Smooth muscle cell (in vitro differentiated cells): Measurements from ENCODE around the gene MSANTD2. TPM values are rescaled to one million over a fixed set of nuclear protein-coding genes. Genes with fewer than 3 reads are reported as not detected.

Experiments used
- DNase-seq: peaks from one replicate; lab custom pipeline; 2025; ENCODE audit not compliant: unreplicated experiment; lab: John Stamatoyannopoulos, UW
- H2AFZ ChIP-seq: fragments of 200-600 bp; sonication (generic); 2 replicates; pipeline ENCODE4 v1.6.0; 2016; ENCODE audit warnings: antibody characterized with exemption, low read depth, mild to moderate bottlenecking
- H3F3A ChIP-seq: fragments of 200-600 bp; sonication (generic); 2 replicates; pipeline ENCODE4 v1.6.0; 2017; ENCODE audit warnings: antibody characterized with exemption, low read depth
- H3K27ac ChIP-seq: fragments of 200-600 bp; sonication (generic); 2 replicates; pipeline ENCODE4 v1.5.1; 2016; ENCODE audit warnings: low read depth, mild to moderate bottlenecking
- H3K27me3 ChIP-seq: fragments of 200-600 bp; sonication (generic); 2 replicates; pipeline ENCODE4 v1.6.1; 2016; ENCODE audit warnings: low read depth, mild to moderate bottlenecking
- H3K36me3 ChIP-seq: fragments of 200-600 bp; sonication (generic); 2 replicates; pipeline ENCODE4 v1.5.1; 2016; ENCODE audit warnings: low read depth
- H3K4me1 ChIP-seq: fragments of 200-600 bp; sonication (generic); 2 replicates; pipeline ENCODE4 v1.5.1; 2016; ENCODE audit warnings: low read depth
- H3K4me2 ChIP-seq: fragments of 200-600 bp; sonication (generic); 2 replicates; pipeline ENCODE4 v1.6.0; 2016; ENCODE audit warnings: mild to moderate bottlenecking
- H3K4me3 ChIP-seq: fragments of 200-600 bp; sonication (generic); 2 replicates; pipeline ENCODE4 v1.5.1; 2016; ENCODE audit warnings: mild to moderate bottlenecking
- H3K79me2 ChIP-seq: fragments of 200-600 bp; sonication (generic); 2 replicates; pipeline ENCODE4 v1.6.0; 2016; ENCODE audit warnings: low read depth, mild to moderate bottlenecking
- H3K9ac ChIP-seq: fragments of 200-600 bp; sonication (generic); 2 replicates; pipeline ENCODE4 v1.6.0; 2016; ENCODE audit warnings: low read depth
- H3K9me3 ChIP-seq: fragments of 200-600 bp; sonication (generic); replicated peaks from 2 replicates; pipeline ENCODE4 v1.5.1; 2016; ENCODE audit warnings: low read depth
- H4K20me1 ChIP-seq: fragments of 200-600 bp; sonication (generic); 2 replicates; pipeline ENCODE4 v1.6.0; 2016; ENCODE audit warnings: low read depth
- CTCF ChIP-seq: fragments of 200-600 bp; sonication (generic); IDR thresholded peaks from 2 replicates; pipeline ENCODE4 v1.5.1; 2017; ENCODE audit warnings: borderline replicate concordance, mild to moderate bottlenecking, antibody characterized with exemption; ENCODE audit not compliant: insufficient read depth, poor library complexity, severe bottlenecking
- WGBS: methylation state at CpG from one replicate; pipeline ENCODE4 v1.1.7; 2016; ENCODE audit warnings: low lambda C conversion rate; 5-methylcytosine and 5-hydroxymethylcytosine counted together
- polyA plus RNA-seq: library from polyadenylated mRNA; unstranded; fragments of >200 nt; fragmentation: Nextera tagmentation; extraction: Ambion mirVana; gene quantifications from 2 replicates; pipeline ENCODE4 v1.2.1, GENCODE V29; 2016
- total RNA-seq: library from RNA; depleted of rRNA; stranded (reverse); fragments of >200 nt; gene quantifications from 2 replicates; pipeline ENCODE4 v1.2.3, GENCODE V29; 2014

MSANTD2 gene
- total and polyA plus RNA-seq, 2 experiments from 2014 or later, result 13.6 to 18.8 TPM

GRCh38 chr11:124791626-124792341 lies 8.4 kb downstream of the MSANTD2 start:
- H2AFZ ChIP-seq, result no peak overlapping the region
- no peak overlapping the region for H3K9ac ChIP-seq
- no peaks in the 10 kb centered on the region for H3K27me3 ChIP-seq
- H3K36me3 ChIP-seq, result no peaks in the 10 kb centered on the region
- 95% methylated on average over 4 of the region's 4 CpGs for WGBS
- no peak overlapping the region for H3K4me3 ChIP-seq
- H3K79me2 ChIP-seq, result peaks cover 100% of the 10 kb centered on the region
- H4K20me1 ChIP-seq, result peaks cover 100% of the 10 kb centered on the region
- no peak for TF ChIP-seq CTCF
- no peaks in the 10 kb centered on the region for H3K9me3 ChIP-seq
- no peak for DNase-seq
- no peak overlapping the region for H3K4me2 ChIP-seq
- H3K4me1 ChIP-seq, result peaks cover 9% of the 10 kb centered on the region
- no peak overlapping the region for H3K27ac ChIP-seq
- no peaks in the 10 kb centered on the region for H3F3A ChIP-seq

- Histone ChIP-seq H3K4me3 (no peak overlapping the region), H3F3A (no peaks in the 10 kb centered on the region), H3K27me3 (no peaks in the 10 kb centered on the region), H3K9ac (no peak overlapping the region), H3K27ac (no peak overlapping the region), H3K4me1 (peaks cover 3% of the 10 kb centered on the region), H3K9me3 (no peaks in the 10 kb centered on the region), H4K20me1 (peaks cover 99% of the 10 kb centered on the region), H2AFZ (no peak overlapping the region), H3K4me2 (no peak overlapping the region), H3K79me2 (peaks cover 88% of the 10 kb centered on the region), H3K36me3 (no peaks in the 10 kb centered on the region)
- no peak for DNase-seq
- no peak for TF ChIP-seq CTCF
Observed at GRCh38 chr11:124788521-124788920, 11.7 kb downstream of the MSANTD2 start.

GRCh38 chr11:124784051-124784450 lies 16.2 kb downstream of the MSANTD2 start:
- Histone ChIP-seq H4K20me1 (peaks cover 99% of the 10 kb centered on the region), H3K4me1 (no peaks in the 10 kb centered on the region), H3K27ac (no peak overlapping the region), H3K79me2 (peaks cover 71% of the 10 kb centered on the region), H3K27me3 (no peaks in the 10 kb centered on the region), H3K9ac (no peak overlapping the region), H3K9me3 (no peaks in the 10 kb centered on the region), H2AFZ (no peak overlapping the region), H3K4me3 (no peak overlapping the region), H3K4me2 (no peak overlapping the region), H3K36me3 (no peaks in the 10 kb centered on the region), H3F3A (no peaks in the 10 kb centered on the region)
- TF ChIP-seq CTCF, result no peak
- WGBS, result 100% methylated on average over 2 of the region's 2 CpGs
- no peak for DNase-seq

- no peak for TF ChIP-seq CTCF
- DNase-seq, result no peak
- no peaks in the 10 kb centered on the region for H3K9me3 ChIP-seq
- no peaks in the 10 kb centered on the region for H3K27me3 ChIP-seq
- WGBS, result 95% methylated on average over 4 of the region's 4 CpGs
- H2AFZ ChIP-seq, result no peak overlapping the region
- no peak overlapping the region for H3K4me2 ChIP-seq
- no peaks in the 10 kb centered on the region for H3K36me3 ChIP-seq
- H3K79me2 ChIP-seq, result peaks cover 69% of the 10 kb centered on the region
- H3K9ac ChIP-seq, result no peak overlapping the region
- H4K20me1 ChIP-seq, result peaks cover 99% of the 10 kb centered on the region
- no peaks in the 10 kb centered on the region for H3F3A ChIP-seq
- no peak overlapping the region for H3K4me3 ChIP-seq
- no peaks in the 10 kb centered on the region for H3K4me1 ChIP-seq
- H3K27ac ChIP-seq, result no peak overlapping the region
Observed at GRCh38 chr11:124783002-124783401, 17.2 kb downstream of the MSANTD2 start.
